ENCODE results near the gene CAND2.

DNA sequence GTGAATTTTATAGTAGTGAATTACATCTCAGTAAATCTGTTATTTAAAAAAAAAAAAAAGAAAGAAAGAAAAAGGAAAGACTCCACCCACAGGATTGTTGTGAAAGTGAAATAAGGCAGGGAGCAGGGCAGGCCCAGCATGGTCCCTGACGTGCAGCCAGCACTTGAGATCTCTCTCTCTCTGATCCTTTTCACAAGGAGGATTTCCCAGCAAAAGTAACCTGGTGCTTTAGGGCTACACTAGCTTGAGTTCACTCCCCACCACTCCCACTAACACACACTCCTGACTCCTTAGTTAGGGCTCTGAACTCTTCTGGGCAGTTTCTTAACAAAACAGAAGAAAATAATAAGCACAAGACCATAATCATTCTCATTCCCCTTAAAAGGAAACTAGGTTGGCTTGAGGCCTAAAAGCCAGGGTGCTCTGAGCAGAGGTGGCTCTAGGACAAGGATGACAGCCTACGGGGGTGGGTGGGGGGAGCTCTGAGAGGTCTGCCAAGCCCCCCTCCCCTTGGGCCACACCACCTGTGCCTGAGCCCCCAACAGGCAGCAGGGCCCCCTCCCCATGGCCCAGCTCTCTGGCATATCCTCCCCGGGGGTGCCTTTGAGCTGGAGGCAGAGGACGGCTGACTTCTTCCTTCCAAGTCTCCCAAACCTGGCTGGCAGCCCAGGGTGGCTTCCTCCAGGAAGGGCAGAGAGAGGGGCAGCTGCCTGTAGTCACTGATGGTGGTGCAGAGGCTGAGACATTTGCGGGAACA, 38.3 kb upstream of the CAND2 start:
- TF ChIP-seq EZH2phosphoT487 (IDR thresholded peaks at IDR 0.05; ENCODE audit: borderline replicate concordance), result no peak
- TF ChIP-seq, protein P1, sequence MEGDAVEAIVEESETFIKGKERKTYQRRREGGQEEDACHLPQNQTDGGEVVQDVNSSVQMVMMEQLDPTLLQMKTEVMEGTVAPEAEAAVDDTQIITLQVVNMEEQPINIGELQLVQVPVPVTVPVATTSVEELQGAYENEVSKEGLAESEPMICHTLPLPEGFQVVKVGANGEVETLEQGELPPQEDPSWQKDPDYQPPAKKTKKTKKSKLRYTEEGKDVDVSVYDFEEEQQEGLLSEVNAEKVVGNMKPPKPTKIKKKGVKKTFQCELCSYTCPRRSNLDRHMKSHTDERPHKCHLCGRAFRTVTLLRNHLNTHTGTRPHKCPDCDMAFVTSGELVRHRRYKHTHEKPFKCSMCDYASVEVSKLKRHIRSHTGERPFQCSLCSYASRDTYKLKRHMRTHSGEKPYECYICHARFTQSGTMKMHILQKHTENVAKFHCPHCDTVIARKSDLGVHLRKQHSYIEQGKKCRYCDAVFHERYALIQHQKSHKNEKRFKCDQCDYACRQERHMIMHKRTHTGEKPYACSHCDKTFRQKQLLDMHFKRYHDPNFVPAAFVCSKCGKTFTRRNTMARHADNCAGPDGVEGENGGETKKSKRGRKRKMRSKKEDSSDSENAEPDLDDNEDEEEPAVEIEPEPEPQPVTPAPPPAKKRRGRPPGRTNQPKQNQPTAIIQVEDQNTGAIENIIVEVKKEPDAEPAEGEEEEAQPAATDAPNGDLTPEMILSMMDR (conservative IDR thresholded peaks at IDR 0.05; ENCODE audit: low read length), result no peak

Measured in Loucy (cell line).